Right forelimb (tissue), 1 donor: ENCODE measurements around the gene NME9.
"Not testable (repeated sequence)": the region's sequence is repeated elsewhere in the genome, so short reads cannot be mapped to it uniquely, and the experiment has no call there.

Experiments
- DNase-seq: peaks from one replicate; pipeline ENCODE4 v3.0.0-alpha.2; 2018

NME9 gene, protein sequence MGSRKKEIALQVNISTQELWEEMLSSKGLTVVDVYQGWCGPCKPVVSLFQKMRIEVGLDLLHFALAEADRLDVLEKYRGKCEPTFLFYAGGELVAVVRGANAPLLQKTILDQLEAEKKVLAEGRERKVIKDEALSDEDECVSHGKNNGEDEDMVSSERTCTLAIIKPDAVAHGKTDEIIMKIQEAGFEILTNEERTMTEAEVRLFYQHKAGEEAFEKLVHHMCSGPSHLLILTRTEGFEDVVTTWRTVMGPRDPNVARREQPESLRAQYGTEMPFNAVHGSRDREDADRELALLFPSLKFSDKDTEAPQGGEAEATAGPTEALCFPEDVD

GRCh38 chr3:138329127-138329983 lies at the start of gene NME9:
NME9 (minus strand) TSS chr3:138329851; CDS start chr3:138329335, 516 bp downstream.
- peak; percentile 76 for DNase-seq

GRCh38 chr3:138378990-138379389 lies 49.3 kb upstream of the NME9 start:
- no peak for DNase-seq

DNA sequence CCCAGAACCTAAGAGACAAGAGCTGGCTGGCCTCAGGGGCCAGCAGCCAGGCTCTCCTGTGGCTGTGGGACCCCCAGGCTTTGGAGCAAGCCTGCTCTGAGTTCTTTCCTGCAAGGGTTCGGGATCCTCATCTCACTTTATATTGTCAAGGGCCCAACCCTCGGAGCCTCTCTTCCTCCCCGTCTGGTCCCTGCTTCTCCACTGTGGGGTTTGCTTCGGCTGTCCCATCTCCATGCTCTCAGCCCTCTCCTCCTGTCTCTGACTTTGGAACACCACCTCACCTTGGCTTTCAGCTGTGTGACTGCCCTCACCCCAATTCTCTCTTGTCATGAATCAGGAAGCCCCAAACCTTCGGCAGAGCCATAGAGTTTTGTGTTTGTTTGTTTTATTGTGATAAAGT lies 48.7 kb upstream of the NME9 start:
- no peak for DNase-seq

GRCh38 chr3:138377804-138378203 lies 48.2 kb upstream of the NME9 start:
- DNase-seq = no peak

DNA sequence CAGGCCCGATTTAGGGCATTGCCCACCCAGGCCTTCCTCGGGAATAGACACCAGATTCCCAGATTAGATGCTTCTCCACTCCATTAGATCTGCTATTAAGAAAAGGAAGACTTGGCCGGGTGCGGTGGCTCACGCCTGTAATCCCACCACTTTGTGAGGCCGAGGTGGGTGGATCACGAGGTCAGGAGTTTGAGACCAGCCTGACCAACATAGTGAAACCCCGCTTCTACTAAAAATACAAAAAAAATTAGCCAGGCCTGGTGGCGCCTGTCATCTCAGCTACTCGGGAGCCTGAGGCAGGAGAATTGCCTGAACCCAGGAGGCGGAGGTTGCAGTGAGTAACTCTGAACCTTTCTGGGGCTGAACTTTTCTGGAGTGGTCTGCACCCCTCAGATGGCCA lies 47.6 kb upstream of the NME9 start:
- not testable (repeated sequence) for DNase-seq

GRCh38 chr3:138376663-138377062 lies 47.0 kb upstream of the NME9 start:
- no peak for DNase-seq

DNA sequence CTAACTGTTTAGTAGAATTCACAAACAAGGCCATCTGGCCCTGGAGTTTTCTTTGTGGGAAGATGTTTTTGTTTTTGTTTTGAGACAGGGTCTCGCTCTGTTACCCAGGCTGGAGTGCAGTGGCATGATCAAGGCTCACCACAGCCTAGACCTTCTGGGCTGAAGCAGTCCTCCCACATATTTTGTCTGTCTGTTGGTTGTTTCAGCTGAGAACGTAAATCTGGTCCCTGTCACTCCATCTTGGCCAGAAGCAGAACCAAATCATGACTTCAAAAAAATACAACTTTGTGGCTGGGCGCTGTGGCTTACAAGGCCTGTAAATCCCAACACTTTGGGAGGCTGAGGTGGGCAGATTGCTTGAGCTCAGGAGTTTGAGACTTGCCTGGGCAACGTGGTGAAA lies 45.8 kb upstream of the NME9 start:
- DNase-seq = no peak

DNA sequence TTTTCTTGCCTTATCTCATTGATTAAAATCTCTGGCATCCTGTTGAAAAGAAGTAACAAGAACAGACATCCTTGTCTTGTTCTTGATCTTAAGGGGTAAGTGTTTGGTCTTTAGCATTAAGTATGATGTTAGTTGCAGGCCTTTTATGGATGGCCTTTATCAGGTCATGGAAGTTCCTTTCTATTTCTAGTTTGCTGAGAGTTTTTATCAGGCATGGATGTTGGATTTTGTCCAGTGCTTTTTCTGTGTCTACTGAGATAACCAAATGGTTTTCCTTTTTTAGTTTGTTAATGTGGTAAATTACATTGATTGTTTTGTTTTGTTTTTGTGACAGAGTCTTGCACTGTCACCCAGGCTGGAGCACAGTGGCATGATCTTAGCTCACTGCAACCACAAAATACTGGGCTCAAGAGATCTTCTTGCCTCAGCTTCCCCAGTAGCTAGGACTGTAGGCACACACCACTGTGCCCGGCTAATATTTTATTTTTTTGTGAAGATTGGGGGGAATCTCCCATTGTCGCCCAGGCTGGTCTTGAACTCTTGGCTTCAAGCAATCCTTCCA lies 45.0 kb upstream of the NME9 start:
- no peak for DNase-seq

DNA sequence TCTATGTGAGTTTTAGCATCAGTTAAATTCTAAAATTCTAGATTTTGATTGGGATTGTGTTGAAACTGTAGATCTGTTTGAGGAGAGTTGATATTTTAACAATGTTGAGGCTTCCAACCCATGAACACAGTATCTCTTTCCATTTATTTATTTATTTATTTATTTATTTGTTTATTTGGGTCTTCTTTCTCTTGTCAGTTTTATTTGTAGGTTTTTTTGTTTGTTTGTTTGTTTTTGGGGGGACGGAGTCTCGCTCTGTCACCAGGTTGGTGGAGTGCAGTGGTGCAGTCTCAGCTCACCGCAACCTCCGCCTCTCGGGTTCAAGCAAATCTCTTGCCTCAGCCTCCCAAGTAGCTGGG lies 44.1 kb upstream of the NME9 start:
- DNase-seq = no peak

GRCh38 chr3:138373087-138373735 lies 43.6 kb upstream of the NME9 start:
- DNase-seq = no peak

DNA sequence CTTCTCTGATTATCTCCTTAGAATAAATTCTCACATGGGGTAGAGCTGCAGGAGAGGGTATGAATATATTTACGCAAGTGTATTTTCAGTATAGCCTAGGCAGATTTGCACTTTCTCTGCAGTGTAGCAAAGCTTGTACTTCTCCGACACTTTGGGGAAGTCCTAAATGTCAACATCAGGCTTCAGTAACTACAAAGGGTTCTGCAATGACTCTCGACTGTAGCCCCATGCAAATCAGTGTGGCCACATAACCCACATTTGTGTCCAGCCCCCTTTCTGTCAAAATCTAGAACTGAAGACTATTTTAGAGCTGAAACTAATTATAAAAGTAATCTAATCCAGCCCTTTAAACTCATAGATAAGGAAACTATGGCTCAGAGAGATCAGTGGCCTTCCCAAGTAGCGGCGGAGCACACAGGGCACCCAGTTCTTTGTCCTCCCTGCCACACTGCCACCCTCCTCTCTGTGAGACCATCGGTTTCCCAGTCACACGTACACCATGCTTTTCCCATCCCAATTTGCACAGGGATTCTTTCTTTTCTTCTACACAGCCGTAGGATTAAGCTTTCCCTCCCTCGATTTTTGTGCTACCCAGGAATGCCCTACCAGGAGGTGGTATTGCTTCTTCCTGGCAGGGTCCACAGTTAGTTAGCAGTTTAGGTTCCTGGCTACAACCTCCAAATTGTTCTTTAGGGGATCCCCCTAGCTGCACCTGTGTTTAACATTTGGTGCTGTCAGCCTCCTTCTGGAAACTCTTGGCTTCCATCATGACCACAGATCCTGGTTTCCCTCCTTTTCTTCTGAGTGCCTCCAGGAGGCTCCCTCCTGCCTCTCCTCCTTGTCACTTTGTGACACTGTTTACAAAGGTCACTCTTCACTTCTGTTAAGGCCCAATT lies 41.7 kb upstream of the NME9 start:
- DNase-seq = no peak

DNA sequence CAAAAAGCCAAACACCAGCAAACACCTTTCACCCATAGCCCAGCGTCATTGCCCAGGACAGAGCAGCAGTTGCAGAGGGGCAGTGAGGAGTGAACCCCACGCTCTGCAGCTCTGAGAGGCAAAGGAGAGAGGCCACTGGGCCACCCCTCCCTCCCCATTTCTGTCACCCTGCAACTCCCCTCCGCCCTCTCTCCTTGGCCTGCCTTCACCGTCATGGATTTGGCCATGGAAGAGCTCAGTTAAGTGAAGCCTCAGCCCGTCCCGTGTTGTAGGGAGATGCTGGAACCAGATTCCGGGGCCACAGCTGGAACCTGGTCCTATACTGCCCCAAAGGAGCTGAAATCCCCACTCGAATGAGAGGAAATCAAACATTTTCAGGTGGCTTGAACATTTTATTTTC lies 40.7 kb upstream of the NME9 start:
- DNase-seq = no peak

DNA sequence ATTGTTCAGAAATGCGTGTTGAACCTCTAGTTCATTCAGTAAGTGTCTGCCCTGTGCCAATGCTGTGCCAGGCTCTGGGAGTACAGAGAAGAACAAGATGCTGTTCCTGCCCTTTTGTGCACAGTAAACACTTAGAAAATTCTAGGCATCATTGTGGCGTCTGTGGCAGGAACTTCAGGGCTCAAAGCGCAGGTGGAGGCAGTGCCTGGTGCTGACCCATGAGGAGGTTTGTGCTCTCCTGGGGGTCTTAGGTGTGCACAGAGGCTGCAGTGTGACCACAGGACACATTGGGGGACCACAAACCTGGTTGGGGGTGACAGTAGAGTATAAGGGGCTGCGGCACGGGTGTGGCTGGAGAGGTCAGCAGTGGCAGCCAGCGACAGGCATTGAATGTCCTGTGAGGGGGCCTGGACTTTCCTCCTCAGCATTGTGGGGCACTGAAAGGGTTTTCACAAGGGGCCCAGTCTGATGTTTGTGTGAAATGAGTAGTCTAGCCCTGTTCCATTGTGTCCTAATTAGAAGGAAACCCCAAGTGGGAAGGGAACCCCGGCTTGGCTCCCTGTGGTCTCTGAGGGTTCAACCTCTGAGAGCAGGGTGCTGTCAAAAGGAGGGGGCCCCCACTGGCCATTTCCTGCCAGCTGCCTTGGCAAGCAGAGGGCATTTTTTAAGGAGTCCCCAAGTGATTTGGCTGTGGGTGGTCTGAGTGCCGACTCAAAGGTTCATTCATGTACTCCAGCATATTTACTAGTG lies 39.7 kb upstream of the NME9 start:
- no peak for DNase-seq

DNA sequence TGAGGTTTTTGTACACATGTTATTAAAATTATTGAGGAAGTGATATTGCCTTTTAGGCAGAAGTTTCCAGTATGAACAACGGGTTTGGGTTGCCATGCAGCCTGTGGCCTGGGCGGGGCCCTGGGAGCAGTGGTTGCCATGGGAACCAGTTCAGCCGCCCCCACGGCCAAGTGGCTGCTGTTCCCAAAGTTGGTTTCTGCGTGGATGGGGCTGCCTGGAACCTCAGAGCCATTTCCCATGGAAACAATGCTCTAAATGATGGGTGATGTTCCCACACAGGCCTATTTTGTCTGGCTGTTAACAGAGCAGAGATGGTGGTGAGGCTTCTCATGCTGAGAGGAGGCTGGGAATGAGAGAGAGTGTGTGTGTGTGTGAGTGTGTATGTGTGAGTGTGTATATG lies 38.3 kb upstream of the NME9 start:
- no peak for DNase-seq

- no peak for DNase-seq
Observed at GRCh38 chr3:138367326-138367850, 37.7 kb upstream of the NME9 start.

- DNase-seq = no peak
Observed at GRCh38 chr3:138366006-138366759, 36.5 kb upstream of the NME9 start.

DNA sequence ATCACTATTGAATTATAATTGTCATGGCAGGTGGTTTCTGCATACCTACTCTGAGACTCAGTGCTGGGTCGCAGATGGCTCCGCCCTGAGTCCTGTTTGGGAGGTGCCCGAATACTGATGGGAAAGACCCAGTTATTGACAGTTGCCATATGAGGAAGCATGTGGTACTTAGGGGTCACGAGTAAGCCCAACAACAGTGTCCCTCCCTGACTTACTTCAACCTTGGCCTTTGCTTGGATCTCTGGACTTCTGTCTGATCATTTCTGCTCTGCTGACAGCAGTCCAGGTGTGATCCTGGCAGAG lies 35.6 kb upstream of the NME9 start:
- no peak for DNase-seq

GRCh38 chr3:138364356-138365252 lies 35.0 kb upstream of the NME9 start:
- DNase-seq = no peak

GRCh38 chr3:138363322-138363721 lies 33.7 kb upstream of the NME9 start:
- no peak for DNase-seq

DNA sequence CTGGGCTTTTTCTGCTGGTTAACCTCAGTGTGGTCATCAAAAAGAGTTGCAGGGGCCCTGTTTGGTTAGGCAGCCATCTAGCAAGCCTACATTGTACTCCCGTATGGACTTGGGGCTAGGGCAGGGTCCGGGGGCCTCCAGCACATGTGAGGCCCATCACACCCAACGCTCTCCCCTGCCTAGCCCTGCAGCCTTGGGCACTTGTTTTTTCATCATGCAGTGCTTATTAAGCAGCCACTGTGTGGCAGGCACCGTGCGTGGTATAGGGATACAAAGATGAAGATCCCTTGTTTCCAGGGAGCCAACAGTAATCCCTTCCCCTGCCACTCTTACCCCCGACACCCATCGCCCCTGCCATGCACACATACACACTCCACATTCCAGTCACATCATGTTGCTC lies 32.9 kb upstream of the NME9 start:
- DNase-seq = no peak
